ENCODE measurements around the gene MAGEA3. TPM values are rescaled to one million over a fixed set of nuclear protein-coding genes. Genes with fewer than 3 reads are reported as not detected.
"Not testable (repeated sequence)": the region's sequence is repeated elsewhere in the genome, so short reads cannot be mapped to it uniquely, and the experiment has no call there.

The MAGEA3 gene
- total and polyA plus RNA-seq, 2 of the 8 experiments (the other 6 are each of a cell fraction or from before 2014, with no cell fraction given) = 0.06 TPM; not detected in 1

- H4K91ac ChIP-seq (replicated peaks; ENCODE audit: insufficient read length, low read length); CTCF ChIA-PET (ENCODE audit: partially characterized antibody); H2BK15ac ChIP-seq (ENCODE audit: low read length); H3K4ac ChIP-seq (replicated peaks; ENCODE audit: insufficient read length, low read depth, low read length); H2BK20ac ChIP-seq (ENCODE audit: low read length); H3K23me2 ChIP-seq (ENCODE audit: low read depth, low read length); H3K14ac ChIP-seq (ENCODE audit: insufficient read length); H2BK12ac ChIP-seq (ENCODE audit: low read depth, low read length); H3K56ac ChIP-seq (replicated peaks; ENCODE audit: insufficient read length, low read depth, low read length); POLR2A ChIA-PET (ENCODE audit: partially characterized antibody); H3K23ac ChIP-seq (ENCODE audit: insufficient read length); H2BK5ac ChIP-seq (ENCODE audit: low read depth, low read length); H2BK120ac ChIP-seq (replicated peaks; ENCODE audit: low read depth, low read length); H3K4me3 ChIP-seq (ENCODE audit: extremely low read depth in 1 of 4, insufficient read depth in 2 of 4, low read depth in 3 of 4, low read length in 4 of 4); H3K79me2 ChIP-seq (ENCODE audit: control insufficient read depth in 1 of 2, insufficient read depth in 2 of 2, low read length in 2 of 2); H3K79me1 ChIP-seq (ENCODE audit: low read depth, low read length); H3K9me3 ChIP-seq (ENCODE audit: insufficient read depth in 2 of 2, low read depth in 1 of 2, low read length in 1 of 2); H3K27me3 ChIP-seq (replicated peaks in 1 of 4; ENCODE audit: control insufficient read depth in 3 of 4, extremely low read depth in 1 of 4, insufficient read depth in 3 of 4, low read length in 3 of 4); H4K5ac ChIP-seq (ENCODE audit: insufficient read length, low read depth, low read length); H4K8ac ChIP-seq (ENCODE audit: extremely low read depth, insufficient read depth, low read length); H3K9ac ChIP-seq (replicated peaks in 1 of 4; ENCODE audit: extremely low read depth in 1 of 4, low read depth in 3 of 4, low read length in 3 of 4); H3K4me1 ChIP-seq (replicated peaks in 1 of 4; ENCODE audit: control insufficient read depth in 3 of 4, insufficient read depth in 4 of 4, low read length in 3 of 4); H4K20me1 ChIP-seq (replicated peaks in 1 of 2; ENCODE audit: control insufficient read depth in 1 of 2, insufficient read depth in 2 of 2, low read length in 2 of 2); H3K4me2 ChIP-seq (ENCODE audit: insufficient read depth in 1 of 2, low read depth in 2 of 2, low read length in 2 of 2); H2AFZ ChIP-seq (ENCODE audit: low read length); H3K18ac ChIP-seq (ENCODE audit: extremely low read depth, low read length); H3K27ac ChIP-seq (ENCODE audit: low read depth, low read length); FAIRE-seq; H3K36me3 ChIP-seq (ENCODE audit: control insufficient read depth in 2 of 4, insufficient read depth in 4 of 4, low read length in 3 of 4); H2AK5ac ChIP-seq (ENCODE audit: low read depth, low read length); DNase-seq (ENCODE audit: low read depth in 1 of 2, low spot score in 2 of 2): not testable (repeated sequence)
- WGBS, 2 experiments (ENCODE audit: extremely low coverage in 1 of 2, insufficient coverage in 1 of 2, insufficient read length in 1 of 2, insufficient replicate concordance in 2 of 2, low coverage in 1 of 2, low lambda C conversion rate in 2 of 2, missing lambda C conversion rate in 1 of 2) = no CpG with 5 or more reads among the region's 7 CpGs
Measured at GRCh38 chrX:152706500-152706899, 7.9 kb downstream of the MAGEA3 start.

DNA sequence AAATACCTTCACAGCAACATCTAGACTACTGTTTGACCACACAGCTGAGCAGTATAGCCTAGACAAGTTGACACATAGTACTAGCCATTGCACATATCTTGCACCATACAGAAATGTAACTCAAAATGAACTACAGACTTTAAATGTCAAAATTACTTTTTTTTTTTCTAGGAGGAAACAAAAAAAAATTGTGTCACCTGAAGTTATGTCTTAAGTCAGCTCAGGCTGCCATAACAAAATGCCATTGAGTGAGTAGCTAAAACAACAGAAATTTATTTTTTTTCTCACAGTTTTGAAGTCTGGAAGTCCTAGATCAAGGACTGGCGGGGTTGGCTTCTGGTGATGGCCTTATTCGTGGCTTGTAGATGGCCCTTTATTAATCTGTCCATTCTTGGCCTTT is 10.6 kb downstream of the MAGEA3 start, which contains the start of gene CSAG2:
TSS of gene CSAG2 (minus strand) at position 101 of the 400 bp plus-strand sequence. CDS start 161 bp downstream, outside the sequence.
- H3K23me2 ChIP-seq (ENCODE audit: low read depth, low read length); H3K79me1 ChIP-seq (ENCODE audit: low read depth, low read length); H4K20me1 ChIP-seq (replicated peaks in 1 of 2; ENCODE audit: control insufficient read depth in 1 of 2, insufficient read depth in 2 of 2, low read length in 2 of 2); H3K27ac ChIP-seq (ENCODE audit: low read depth, low read length); H3K27me3 ChIP-seq (replicated peaks in 1 of 4; ENCODE audit: control insufficient read depth in 3 of 4, extremely low read depth in 1 of 4, insufficient read depth in 3 of 4, low read length in 3 of 4); H3K79me2 ChIP-seq (ENCODE audit: control insufficient read depth in 1 of 2, insufficient read depth in 2 of 2, low read length in 2 of 2); DNase-seq (ENCODE audit: low read depth in 1 of 2, low spot score in 2 of 2); H3K9ac ChIP-seq (replicated peaks in 1 of 4; ENCODE audit: extremely low read depth in 1 of 4, low read depth in 3 of 4, low read length in 3 of 4); H3K14ac ChIP-seq (ENCODE audit: insufficient read length); H3K4me3 ChIP-seq (ENCODE audit: extremely low read depth in 1 of 4, insufficient read depth in 2 of 4, low read depth in 3 of 4, low read length in 4 of 4); H3K23ac ChIP-seq (ENCODE audit: insufficient read length); H2AK5ac ChIP-seq (ENCODE audit: low read depth, low read length); H3K4ac ChIP-seq (replicated peaks; ENCODE audit: insufficient read length, low read depth, low read length); H3K56ac ChIP-seq (replicated peaks; ENCODE audit: insufficient read length, low read depth, low read length); H4K8ac ChIP-seq (ENCODE audit: extremely low read depth, insufficient read depth, low read length); POLR2A ChIA-PET (ENCODE audit: partially characterized antibody); H2AFZ ChIP-seq (ENCODE audit: low read length); CTCF ChIA-PET (ENCODE audit: partially characterized antibody); H3K9me3 ChIP-seq (ENCODE audit: insufficient read depth in 2 of 2, low read depth in 1 of 2, low read length in 1 of 2); H3K4me2 ChIP-seq (ENCODE audit: insufficient read depth in 1 of 2, low read depth in 2 of 2, low read length in 2 of 2); H3K4me1 ChIP-seq (replicated peaks in 1 of 4; ENCODE audit: control insufficient read depth in 3 of 4, insufficient read depth in 4 of 4, low read length in 3 of 4); H3K36me3 ChIP-seq (ENCODE audit: control insufficient read depth in 2 of 4, insufficient read depth in 4 of 4, low read length in 3 of 4); H2BK12ac ChIP-seq (ENCODE audit: low read depth, low read length); H4K5ac ChIP-seq (ENCODE audit: insufficient read length, low read depth, low read length); H2BK120ac ChIP-seq (replicated peaks; ENCODE audit: low read depth, low read length); H2BK5ac ChIP-seq (ENCODE audit: low read depth, low read length); H3K18ac ChIP-seq (ENCODE audit: extremely low read depth, low read length); H2BK15ac ChIP-seq (ENCODE audit: low read length); H4K91ac ChIP-seq (replicated peaks; ENCODE audit: insufficient read length, low read length); H2BK20ac ChIP-seq (ENCODE audit: low read length); FAIRE-seq: not testable (repeated sequence)
- no CpG with 5 or more reads among the region's 2 CpGs for WGBS, 2 experiments (ENCODE audit: extremely low coverage in 1 of 2, insufficient coverage in 1 of 2, insufficient read length in 1 of 2, insufficient replicate concordance in 2 of 2, low coverage in 1 of 2, low lambda C conversion rate in 2 of 2, missing lambda C conversion rate in 1 of 2)

Data from H1 (cell line).